Measurements from ENCODE around the gene COL5A1.

COL5A1 gene

GRCh38 chr9:134868751-134869553 is 227.3 kb downstream of the COL5A1 start:
- no peak for TF ChIP-seq CTCF (IDR thresholded peaks at IDR 0.05; ENCODE audit: low read depth, low read length, missing control alignments)
- no peak for DNase-seq (ENCODE audit: low read depth)
- no peak overlapping the region for H3K4me3 ChIP-seq (ENCODE audit: low read depth, low read length)
- in situ Hi-C loops (cut with HindIII; ENCODE audit: low sequenced_read_pairs) = no loop called here

- TF ChIP-seq CTCF (IDR thresholded peaks at IDR 0.05; ENCODE audit: low read depth, low read length, missing control alignments) = no peak
- H3K4me3 ChIP-seq (ENCODE audit: low read depth, low read length) = no peak overlapping the region
- no peak for DNase-seq (ENCODE audit: low read depth)
- in situ Hi-C loops (cut with HindIII; ENCODE audit: low sequenced_read_pairs) = no loop called here
These were observed 228.1 kb downstream of the COL5A1 start for GRCh38 chr9:134869554-134870300.

GRCh38 chr9:134870301-134870694 is 228.7 kb downstream of the COL5A1 start:
- DNase-seq (ENCODE audit: low read depth) = no peak
- no peak overlapping the region for H3K4me3 ChIP-seq (ENCODE audit: low read depth, low read length)
- in situ Hi-C loops (cut with HindIII; ENCODE audit: low sequenced_read_pairs) = no loop called here
- no peak for TF ChIP-seq CTCF (IDR thresholded peaks at IDR 0.05; ENCODE audit: low read depth, low read length, missing control alignments)

GRCh38 chr9:134870746-134871662 is 229.4 kb downstream of the COL5A1 start:
- in situ Hi-C loops (cut with HindIII; ENCODE audit: low sequenced_read_pairs) = no loop called here
- DNase-seq (ENCODE audit: low read depth) = no peak
- no peak overlapping the region for H3K4me3 ChIP-seq (ENCODE audit: low read depth, low read length)
- no peak for TF ChIP-seq CTCF (IDR thresholded peaks at IDR 0.05; ENCODE audit: low read depth, low read length, missing control alignments)

GRCh38 chr9:134871697-134872340 is 230.2 kb downstream of the COL5A1 start:
- H3K4me3 ChIP-seq (ENCODE audit: low read depth, low read length) = no peak overlapping the region
- in situ Hi-C loops (cut with HindIII; ENCODE audit: low sequenced_read_pairs) = no loop called here
- no peak for DNase-seq (ENCODE audit: low read depth)
- TF ChIP-seq CTCF (IDR thresholded peaks at IDR 0.05; ENCODE audit: low read depth, low read length, missing control alignments) = no peak

All from astrocyte of the cerebellum (primary cell).